IMR-90 (cell line): ENCODE data around the gene ACSM6. TPM values are rescaled to one million over a fixed set of nuclear protein-coding genes. Genes with fewer than 3 reads are reported as not detected.

ENCODE experiments used
- ATAC-seq: fragments of 200-7000 bp; cut with Tn5 transposase; 2 replicates; pipeline ENCODE4 v1.9.1; 2020; ENCODE audit warnings: low read depth, mild to moderate bottlenecking, moderate library complexity
- BruUV-seq: library from RNA; stranded (reverse); fragments of 400-500 nt; replicated peaks from 2 replicates; lab custom pipeline; 2021; lab: Mats Ljungman, UMichigan
- CTCF ChIA-PET: fragments of 300-600 bp; formaldehyde crosslinking; extraction: SDS; loops from one replicate; lab custom pipeline; 2021; ENCODE audit warnings: antibody characterized with exemption; lab: Yijun Ruan, JAX
- POLR2A ChIA-PET: fragments of 300-600 bp; sonication (Branson Sonifier 250); formaldehyde crosslinking; loops from one replicate; lab custom pipeline; 2022; ENCODE audit warnings: antibody characterized with exemption; ENCODE audit not compliant: unreplicated experiment; lab: Charles Lee
- DNase-seq: peaks from one replicate; pipeline ENCODE4 v3.0.0; 2013
- H2AFZ ChIP-seq: replicated peaks from 2 replicates; pipeline ENCODE3; 2013; ENCODE audit warnings: low read length, mild to moderate bottlenecking; ENCODE audit not compliant: poor library complexity
- H2AK5ac ChIP-seq: 2 replicates; pipeline ENCODE4 v1.6.1; 2013; ENCODE audit warnings: low read depth, low read length, inconsistent platforms
- H2AK9ac ChIP-seq: replicated peaks from 2 replicates; pipeline ENCODE3; 2013; ENCODE audit warnings: mild to moderate bottlenecking, low read depth, low read length, moderate library complexity; ENCODE audit not compliant: poor library complexity
- H2BK120ac ChIP-seq: 2 replicates; pipeline ENCODE4 v1.6.1; 2013; ENCODE audit warnings: low read depth, low read length, inconsistent platforms
- H2BK15ac ChIP-seq: 3 replicates; pipeline ENCODE4 v1.6.1; 2013; ENCODE audit warnings: low read depth, low read length, inconsistent platforms
- H2BK20ac ChIP-seq: 2 replicates; pipeline ENCODE4 v1.6.1; 2013; ENCODE audit warnings: low read depth, mild to moderate bottlenecking, inconsistent platforms, low read length, moderate library complexity
- H2BK5ac ChIP-seq: 2 replicates; pipeline ENCODE4 v1.6.1; 2013; ENCODE audit warnings: mild to moderate bottlenecking, low read depth, low read length, inconsistent platforms; ENCODE audit not compliant: poor library complexity, severe bottlenecking
- H3K14ac ChIP-seq: replicated peaks from 2 replicates; pipeline ENCODE4 v1.6.1; 2013; ENCODE audit warnings: low read depth, low read length, inconsistent platforms
- H3K18ac ChIP-seq: 2 replicates; pipeline ENCODE4 v1.6.1; 2013; ENCODE audit warnings: low read depth, low read length, control low read depth
- H3K23ac ChIP-seq: 2 replicates; pipeline ENCODE4 v1.6.1; 2013; ENCODE audit warnings: low read depth, low read length, inconsistent platforms
- H3K27ac ChIP-seq: 2 replicates; pipeline ENCODE4 v1.5.1; 2013; ENCODE audit warnings: mild to moderate bottlenecking, control low read depth, low read length; ENCODE audit not compliant: insufficient read depth
- H3K27me3 ChIP-seq: 2 replicates; pipeline ENCODE4 v1.6.1; 2013; ENCODE audit warnings: low read length; ENCODE audit not compliant: control insufficient read depth, insufficient read depth
- H3K36me3 ChIP-seq: 2 replicates; pipeline ENCODE4 v1.6.1; 2013; ENCODE audit warnings: low read length, mixed read lengths; ENCODE audit not compliant: control insufficient read depth, insufficient read depth
- H3K4ac ChIP-seq: 2 replicates; pipeline ENCODE4 v1.6.1; 2013; ENCODE audit warnings: low read depth, low read length, inconsistent platforms
- H3K4me1 ChIP-seq: 2 replicates; pipeline ENCODE4 v1.6.1; 2013; ENCODE audit warnings: low read length, mixed read lengths; ENCODE audit not compliant: control insufficient read depth, insufficient read depth
- H3K4me2 ChIP-seq: 2 replicates; pipeline ENCODE4 v1.6.1; 2013; ENCODE audit warnings: low read depth, mild to moderate bottlenecking, control low read depth, low read length, moderate library complexity
- H3K4me3 ChIP-seq: 2 replicates; pipeline ENCODE4 v1.5.1; 2013; ENCODE audit warnings: low read depth, mild to moderate bottlenecking, control low read depth, low read length, moderate library complexity; ENCODE audit not compliant: insufficient read depth
- H3K56ac ChIP-seq: 2 replicates; pipeline ENCODE4 v1.6.1; 2013; ENCODE audit warnings: low read length, inconsistent platforms; ENCODE audit not compliant: insufficient read depth; ENCODE audit errors: extremely low read depth
- H3K79me1 ChIP-seq, 2 experiments: 2 replicates each; pipeline ENCODE4 v1.6.1; 2013; ENCODE audit warnings: low read length in 2 of 2, inconsistent platforms in 1 of 2, low read depth in 1 of 2
- H3K9ac ChIP-seq: 2 replicates; pipeline ENCODE4 v1.6.1; 2013; ENCODE audit warnings: low read depth, low read length, control low read depth
- H3K9me1 ChIP-seq: 2 replicates; pipeline ENCODE4 v1.6.1; 2013; ENCODE audit warnings: low read length, inconsistent platforms; ENCODE audit not compliant: insufficient read depth
- H3K9me3 ChIP-seq: 2 replicates; pipeline ENCODE4 v1.6.1; 2013; ENCODE audit warnings: low read length; ENCODE audit not compliant: control insufficient read depth, insufficient read depth
- H4K20me1 ChIP-seq: 2 replicates; pipeline ENCODE4 v1.6.1; 2013; ENCODE audit warnings: low read length, inconsistent platforms; ENCODE audit not compliant: insufficient read depth
- H4K5ac ChIP-seq: 2 replicates; pipeline ENCODE4 v1.6.1; 2013; ENCODE audit warnings: mild to moderate bottlenecking, low read depth, low read length, control low read depth
- H4K8ac ChIP-seq, 2 experiments: 2 replicates each; pipeline ENCODE4 v1.6.1; 2013; ENCODE audit warnings: low read depth in 2 of 2, low read length in 2 of 2, control low read depth in 1 of 2, inconsistent platforms in 1 of 2
- H4K91ac ChIP-seq: 2 replicates; pipeline ENCODE4 v1.6.1; 2013; ENCODE audit warnings: low read depth, low read length, inconsistent platforms; ENCODE audit not compliant: insufficient read depth
- BHLHE40 ChIP-seq: fragments of 150-350 bp; IDR thresholded peaks from 2 replicates; pipeline ENCODE4 v1.6.1; 2016; ENCODE audit warnings: mild to moderate bottlenecking, low read depth, low read length
- CEBPB ChIP-seq: IDR thresholded peaks from 2 replicates; pipeline ENCODE4 v1.6.1; 2012; ENCODE audit warnings: low read depth, low read length, improper control_type of control experiment
- CHD1 ChIP-seq: IDR thresholded peaks from 2 replicates; pipeline ENCODE4 v1.6.1; 2012; ENCODE audit warnings: low read depth, low read length, improper control_type of control experiment
- CTCF ChIP-seq: conservative IDR thresholded peaks from 2 replicates; pipeline ENCODE4 v1.5.1; 2012; ENCODE audit warnings: mild to moderate bottlenecking, low read depth, low read length, improper control_type of control experiment
- ELK1 ChIP-seq: fragments of 150-350 bp; IDR thresholded peaks from 2 replicates; pipeline ENCODE4 v1.6.1; 2016; ENCODE audit warnings: low read depth, mild to moderate bottlenecking, low read length, moderate library complexity, borderline replicate concordance
- FOS ChIP-seq: fragments of 150-350 bp; IDR thresholded peaks from 2 replicates; pipeline ENCODE4 v1.6.1; 2016; ENCODE audit warnings: low read depth, low read length
- MAFK ChIP-seq: IDR thresholded peaks from 2 replicates; pipeline ENCODE4 v1.6.1; 2012; ENCODE audit warnings: low read depth, low read length, improper control_type of control experiment
- MAZ ChIP-seq: IDR thresholded peaks from 2 replicates; pipeline ENCODE4 v1.6.1; 2012; ENCODE audit warnings: low read depth, mild to moderate bottlenecking, low read length, improper control_type of control experiment, moderate library complexity, borderline replicate concordance
- MXI1 ChIP-seq: IDR thresholded peaks from 2 replicates; pipeline ENCODE4 v1.6.1; 2012; ENCODE audit warnings: low read depth, mild to moderate bottlenecking, low read length, moderate library complexity, borderline replicate concordance
- NFE2L2 ChIP-seq: fragments of 150-350 bp; IDR thresholded peaks from 2 replicates; pipeline ENCODE4 v1.6.1; 2016; ENCODE audit warnings: low read depth, mild to moderate bottlenecking, low read length
- POLR2A ChIP-seq: IDR thresholded peaks from 2 replicates; pipeline ENCODE4 v1.6.1; 2012; ENCODE audit warnings: mild to moderate bottlenecking, low read depth, low read length
- RAD21 ChIP-seq: IDR thresholded peaks from 2 replicates; pipeline ENCODE4 v1.6.1; 2012; ENCODE audit warnings: low read length, improper control_type of control experiment
- RCOR1 ChIP-seq: IDR thresholded peaks from 2 replicates; pipeline ENCODE4 v1.6.1; 2012; ENCODE audit warnings: mild to moderate bottlenecking, low read length, improper control_type of control experiment; ENCODE audit not compliant: insufficient replicate concordance
- SMC3 ChIP-seq: fragments of 150-350 bp; IDR thresholded peaks from 2 replicates; pipeline ENCODE4 v1.6.1; 2016; ENCODE audit warnings: low read depth, mild to moderate bottlenecking, antibody characterized with exemption, low read length, moderate library complexity
- USF2 ChIP-seq: fragments of 150-350 bp; IDR thresholded peaks from 2 replicates; pipeline ENCODE4 v1.6.1; 2017; ENCODE audit warnings: mild to moderate bottlenecking, antibody characterized with exemption, low read length, low read depth
- WGBS, 2 experiments: methylation state at CpG; one replicate each; pipeline versions ENCODE4 v1.1.5 to v1.1.7; 2013; ENCODE audit warnings: missing lambda C conversion rate in 2 of 2; ENCODE audit not compliant: insufficient read length in 1 of 2; ENCODE audit errors: extremely low coverage in 2 of 2; 5-methylcytosine and 5-hydroxymethylcytosine counted together
- dilution Hi-C: fragments of 300-500 bp; cut with HindIII; formaldehyde crosslinking; loops from one replicate; pipeline ENCODE4 v1.14.3; 2018; ENCODE audit warnings: low sequenced_read_pairs; ENCODE audit not compliant: unreplicated experiment
- in situ Hi-C: fragments of 300-500 bp; cut with MboI; formaldehyde crosslinking; loops from 3 replicates; pipeline ENCODE4 v1.14.3; 2019; ENCODE audit warnings: low sequenced_read_pairs, inconsistent platforms, mixed read lengths
- intact Hi-C: fragments of 100-400 bp; cut with micrococcal nuclease; formaldehyde crosslinking; loops from 2 replicates; pipeline ENCODE4 v1.10.0; 2022
- polyA plus RNA-seq, 3 experiments: library from polyadenylated mRNA; depleted of rRNA; stranded (reverse); fragments of >200 nt; gene quantifications; 2 replicates each; pipeline ENCODE4 v1.2.3, GENCODE V29; 2012; ENCODE audit warnings: low replicate concordance in 1 of 3
- total RNA-seq: library from RNA; depleted of rRNA; stranded (reverse); fragments of >200 nt; gene quantifications from 2 replicates; pipeline ENCODE4 v1.2.3, GENCODE V29; 2012

Gene ACSM6
- total and polyA plus RNA-seq, 2 of the 4 experiments (the other 2 are of a cell fraction) = not detected

GRCh38 chr10:95209509-95210127, 15.6 kb downstream of the ACSM6 start:
- Histone ChIP-seq H4K8ac (no peak overlapping the region), H3K27ac (no peak overlapping the region), H3K4me3 (no peak overlapping the region), H2BK20ac (peak overlapping the region; percentile 85), H2AK5ac (peak overlapping the region; percentile 80; the same call in 1 of the 2 replicates), H3K9me3 (no peaks in the 10 kb centered on the region), H4K5ac (no peak overlapping the region), H3K56ac (no peak overlapping the region), H3K27me3 (no peaks in the 10 kb centered on the region), H4K20me1 (no peaks in the 10 kb centered on the region), H4K91ac (peak overlapping the region; percentile 32; the same call in 1 of the 2 replicates), H3K36me3 (no peaks in the 10 kb centered on the region), H3K23ac (no peak overlapping the region), H2AFZ (peak overlapping the region; percentile 83), H2BK120ac (peak overlapping the region; percentile 77; the same call in 1 of the 2 replicates), H2BK5ac (no peak overlapping the region), H2AK9ac (peak overlapping the region; percentile 84), H3K4ac (peak overlapping the region; percentile 78), H3K79me1 (no peaks in the 10 kb centered on the region), H3K9ac (no peak overlapping the region), H3K18ac (no peak overlapping the region), H3K9me1 (peaks cover under 1% of the 10 kb centered on the region; the same call in 1 of the 2 replicates), H3K14ac (no peak overlapping the region), H2BK15ac (peak overlapping the region; percentile 87; the same call in 1 of the 3 replicates), H3K4me1 (peaks cover 3% of the 10 kb centered on the region; the same call in 1 of the 2 replicates), H3K4me2 (no peak overlapping the region)
- ChIA-PET POLR2A (no interaction called here), CTCF (interaction anchor here (0.5 to 1.2 kb wide), 5 partner anchors 13 to 33 kb away, joined by 3 to 8 read pairs (median 3); no protein-coding TSS in a partner anchor)
- dilution Hi-C loops = no loop called here
- no peak for ATAC-seq
- WGBS, 2 experiments = no CpG with 5 or more reads among the region's 6 CpGs
- in situ Hi-C loops = no loop called here
- no TSS peak for BruUV-seq
- no peak for DNase-seq
- intact Hi-C loops = loop anchor here (2.0 kb wide), 2 partner anchors 33 to 153 kb away; no protein-coding TSS in a partner anchor
- no peak for TF ChIP-seq ELK1
- no peak for TF ChIP-seq MAFK
- TF ChIP-seq CHD1 = no peak
- no peak for TF ChIP-seq CTCF
- no peak for TF ChIP-seq MXI1
- no peak for TF ChIP-seq USF2
- no peak for TF ChIP-seq RCOR1
- no peak for TF ChIP-seq BHLHE40
- TF ChIP-seq NFE2L2 = no peak
- TF ChIP-seq RAD21 = no peak
- TF ChIP-seq FOS = no peak
- no peak for TF ChIP-seq SMC3
- TF ChIP-seq MAZ = no peak
- no peak for TF ChIP-seq CEBPB
- no peak for TF ChIP-seq POLR2A
